H1 (cell line): ENCODE results near the gene CCDC195. TPM values are rescaled to one million over a fixed set of nuclear protein-coding genes. Genes with fewer than 3 reads are reported as not detected.

Experiments
- CTCF ChIA-PET: fragments of 300-600 bp; sonication (Branson Sonifier 250); formaldehyde crosslinking; loops from one replicate; lab custom pipeline; 2021; ENCODE audit not compliant: partially characterized antibody; lab: Charles Lee
- POLR2A ChIA-PET: fragments of 300-600 bp; sonication (Branson Sonifier 250); formaldehyde crosslinking; loops from one replicate; lab custom pipeline; 2021; ENCODE audit warnings: inconsistent platforms; ENCODE audit not compliant: partially characterized antibody; lab: Charles Lee
- DNase-seq, 2 experiments: peaks; one replicate each; pipeline versions ENCODE4 v3.0.0 to v3.0.0-alpha.2; 2010 to 2022; ENCODE audit warnings: low spot score in 2 of 2, low read depth in 1 of 2, mixed read lengths in 1 of 2
- FAIRE-seq: peaks from 2 replicates; lab custom pipeline; 2011; peaks lifted over from hg19 to GRCh38; lab: Jason Lieb, UNC
- H2AFZ ChIP-seq: 2 replicates; pipeline ENCODE4 v1.8.1; 2012; ENCODE audit warnings: low read length, inconsistent platforms
- H2AK5ac ChIP-seq: 2 replicates; pipeline ENCODE4 v1.6.1; 2013; ENCODE audit warnings: low read depth, low read length
- H2BK120ac ChIP-seq: replicated peaks from 2 replicates; pipeline ENCODE3; 2013; ENCODE audit warnings: low read depth, low read length, inconsistent platforms
- H2BK12ac ChIP-seq: 2 replicates; pipeline ENCODE4 v1.6.1; 2013; ENCODE audit warnings: low read depth, low read length
- H2BK15ac ChIP-seq: 2 replicates; pipeline ENCODE4 v1.6.1; 2013; ENCODE audit warnings: low read length
- H2BK20ac ChIP-seq: 2 replicates; pipeline ENCODE4 v1.6.1; 2013; ENCODE audit warnings: low read length
- H2BK5ac ChIP-seq: 2 replicates; pipeline ENCODE4 v1.6.1; 2013; ENCODE audit warnings: low read depth, low read length
- H3K14ac ChIP-seq: 2 replicates; pipeline ENCODE4 v1.6.1; 2013; ENCODE audit warnings: inconsistent platforms; ENCODE audit not compliant: insufficient read length
- H3K18ac ChIP-seq: 2 replicates; pipeline ENCODE4 v1.6.1; 2013; ENCODE audit warnings: low read length; ENCODE audit errors: extremely low read depth
- H3K23ac ChIP-seq: 2 replicates; pipeline ENCODE4 v1.6.1; 2013; ENCODE audit warnings: inconsistent platforms; ENCODE audit not compliant: insufficient read length
- H3K23me2 ChIP-seq: 2 replicates; pipeline ENCODE4 v1.6.1; 2013; ENCODE audit warnings: low read depth, low read length
- H3K27ac ChIP-seq: 2 replicates; pipeline ENCODE4 v1.6.1; 2011; ENCODE audit warnings: low read depth, low read length, inconsistent platforms
- H3K27me3 ChIP-seq, 4 experiments: replicated peaks in 1 of 4; 1 replicate in 1 of 4; 2 replicates in 3 of 4; pipeline versions ENCODE4 v1.6.1 to v1.8.1; 2011 to 2013; ENCODE audit warnings: low read length in 3 of 4, mild to moderate bottlenecking in 3 of 4, inconsistent platforms in 2 of 4, mixed read lengths in 2 of 4, moderate library complexity in 1 of 4; ENCODE audit not compliant: control insufficient read depth in 3 of 4, insufficient read depth in 3 of 4; ENCODE audit errors: extremely low read depth in 1 of 4
- H3K36me3 ChIP-seq, 4 experiments: 2 replicates each; pipeline versions ENCODE4 v1.6.1 to v1.8.1; 2011 to 2013; ENCODE audit warnings: mild to moderate bottlenecking in 4 of 4, low read length in 3 of 4, moderate library complexity in 2 of 4, control low read depth in 1 of 4, inconsistent platforms in 1 of 4; ENCODE audit not compliant: insufficient read depth in 4 of 4, control insufficient read depth in 2 of 4
- H3K4ac ChIP-seq: replicated peaks from 2 replicates; pipeline ENCODE3; 2013; ENCODE audit warnings: low read length, low read depth, mixed read lengths, inconsistent platforms; ENCODE audit not compliant: insufficient read length
- H3K4me1 ChIP-seq, 4 experiments: replicated peaks in 1 of 4; 1 replicate in 1 of 4; 2 replicates in 3 of 4; pipeline versions ENCODE4 v1.6.1 to v1.8.1; 2011 to 2013; ENCODE audit warnings: low read length in 3 of 4, inconsistent platforms in 2 of 4, mixed read lengths in 1 of 4; ENCODE audit not compliant: insufficient read depth in 4 of 4, control insufficient read depth in 3 of 4
- H3K4me2 ChIP-seq, 2 experiments: 2 replicates each; pipeline versions ENCODE4 v1.6.1 to v1.8.1; 2011 to 2013; ENCODE audit warnings: low read depth in 2 of 2, low read length in 2 of 2, control low read depth in 1 of 2, inconsistent platforms in 1 of 2, mild to moderate bottlenecking in 1 of 2; ENCODE audit not compliant: insufficient read depth in 1 of 2
- H3K4me3 ChIP-seq, 4 experiments: fragments of 200-600, 300-600 bp in 1 of 4; sonication (generic), shearing (Covaris generic), sonication (Bioruptor Twin) in 1 of 4; 2 replicates each; pipeline versions ENCODE4 v1.5.1 to v1.8.1; 2011 to 2016; ENCODE audit warnings: low read length in 4 of 4, low read depth in 3 of 4, control low read depth in 2 of 4, inconsistent platforms in 2 of 4, mild to moderate bottlenecking in 2 of 4, mixed read lengths in 1 of 4, moderate library complexity in 1 of 4; ENCODE audit not compliant: insufficient read depth in 2 of 4; ENCODE audit errors: extremely low read depth in 1 of 4
- H3K56ac ChIP-seq: replicated peaks from 2 replicates; pipeline ENCODE3; 2013; ENCODE audit warnings: low read depth, mild to moderate bottlenecking, mixed read lengths, low read length, inconsistent platforms; ENCODE audit not compliant: insufficient read length
- H3K79me1 ChIP-seq: 2 replicates; pipeline ENCODE4 v1.6.1; 2013; ENCODE audit warnings: low read depth, low read length, control low read depth
- H3K79me2 ChIP-seq, 2 experiments: 2 replicates each; pipeline versions ENCODE4 v1.6.1 to v1.8.1; 2012 to 2013; ENCODE audit warnings: low read length in 2 of 2, mild to moderate bottlenecking in 2 of 2, inconsistent platforms in 1 of 2; ENCODE audit not compliant: insufficient read depth in 2 of 2, control insufficient read depth in 1 of 2
- H3K9ac ChIP-seq, 4 experiments: replicated peaks in 1 of 4; 1 replicate in 1 of 4; 2 replicates in 3 of 4; pipeline versions ENCODE4 v1.6.1 to v1.8.1; 2011 to 2013; ENCODE audit warnings: low read depth in 3 of 4, low read length in 3 of 4, control low read depth in 2 of 4, mild to moderate bottlenecking in 2 of 4, moderate library complexity in 2 of 4, inconsistent platforms in 1 of 4; ENCODE audit errors: extremely low read depth in 1 of 4
- H3K9me3 ChIP-seq, 2 experiments: 2 replicates each; pipeline versions ENCODE4 v1.6.1 to v1.8.1; 2012 to 2013; ENCODE audit warnings: mild to moderate bottlenecking in 2 of 2, moderate library complexity in 2 of 2, control low read depth in 1 of 2, inconsistent platforms in 1 of 2, low read depth in 1 of 2, low read length in 1 of 2, mixed read lengths in 1 of 2; ENCODE audit not compliant: insufficient read depth in 2 of 2
- H4K20me1 ChIP-seq, 2 experiments: replicated peaks in 1 of 2; 2 replicates each; pipeline versions ENCODE3 to v1.8.1; 2011 to 2013; ENCODE audit warnings: inconsistent platforms in 2 of 2, low read length in 2 of 2, mild to moderate bottlenecking in 1 of 2; ENCODE audit not compliant: insufficient read depth in 2 of 2, control insufficient read depth in 1 of 2
- H4K5ac ChIP-seq: 2 replicates; pipeline ENCODE4 v1.6.1; 2013; ENCODE audit warnings: low read length, low read depth, mixed read lengths, inconsistent platforms; ENCODE audit not compliant: insufficient read length
- H4K8ac ChIP-seq: 2 replicates; pipeline ENCODE4 v1.8.0; 2013; ENCODE audit warnings: mild to moderate bottlenecking, moderate library complexity, low read length, inconsistent platforms; ENCODE audit not compliant: insufficient read depth; ENCODE audit errors: extremely low read depth
- H4K91ac ChIP-seq: replicated peaks from 2 replicates; pipeline ENCODE3; 2013; ENCODE audit warnings: low read length, mixed read lengths, inconsistent platforms; ENCODE audit not compliant: insufficient read length
- CBX5 ChIP-seq: fragments of 300-800, 300-1000 bp; sonication (generic); IDR thresholded peaks from 2 replicates; pipeline ENCODE4 v1.7.1; 2016; ENCODE audit warnings: antibody characterized with exemption, low read length, low read depth
- JUND ChIP-seq: IDR thresholded peaks from 2 replicates; pipeline ENCODE4 v1.6.1; 2011; ENCODE audit warnings: mild to moderate bottlenecking, improper control_type of control experiment, low read length
- KDM1A ChIP-seq: fragments of 200-600, 300-600 bp; sonication (generic); IDR thresholded peaks from 2 replicates; pipeline ENCODE4 v1.7.1; 2016; ENCODE audit warnings: mild to moderate bottlenecking, low read length, borderline replicate concordance
- SRF ChIP-seq: IDR thresholded peaks from 2 replicates; pipeline ENCODE4 v1.6.1; 2011; ENCODE audit warnings: mild to moderate bottlenecking, low read depth, low read length, moderate library complexity
- WGBS, 2 experiments: shearing (Covaris generic) in 1 of 2; methylation state at CpG; one replicate each; pipeline versions ENCODE4 v1.1.6 to v1.1.7; 2013 to 2015; ENCODE audit warnings: low lambda C conversion rate in 2 of 2, mixed read lengths in 2 of 2, inconsistent platforms in 1 of 2, low coverage in 1 of 2, missing lambda C conversion rate in 1 of 2; ENCODE audit not compliant: insufficient replicate concordance in 2 of 2, insufficient coverage in 1 of 2, insufficient read length in 1 of 2; ENCODE audit errors: extremely low coverage in 1 of 2, missing lambda C conversion rate in 1 of 2; 5-methylcytosine and 5-hydroxymethylcytosine counted together
- polyA plus RNA-seq, 7 experiments: library from polyadenylated mRNA; depleted of rRNA in 3 of 7; stranded (reverse) in 5 of 7; unstranded in 2 of 7; fragments of >200 nt in 5 of 7; fragments of 200-250 nt in 2 of 7; gene quantifications; 1 replicate in 5 of 7; 2 replicates in 1 of 7; 4 replicates in 1 of 7; pipeline versions ENCODE4 v1.2.1 to v1.2.3, GENCODE V29; 2011 to 2013; ENCODE audit warnings: missing spikeins in 2 of 7, mixed read lengths in 2 of 7
- total RNA-seq: library from RNA; stranded (reverse); fragmentation: NEBNext Ultra II Directional; extraction: Animal tissue kit (Norgen Biotek cat#: 25700); gene quantifications from 2 replicates; pipeline ENCODE4 v1.2.1, GENCODE V29; 2021
- TF ChIP-seq, protein P1 (sequence below): IDR thresholded peaks from 2 replicates; pipeline ENCODE4 v1.6.1; 2012; ENCODE audit warnings: low read length, inconsistent platforms

The CCDC195 gene
- total and polyA plus RNA-seq, 2 of the 8 experiments (the other 6 are each of a cell fraction or from before 2014, with no cell fraction given), result not detected

DNA sequence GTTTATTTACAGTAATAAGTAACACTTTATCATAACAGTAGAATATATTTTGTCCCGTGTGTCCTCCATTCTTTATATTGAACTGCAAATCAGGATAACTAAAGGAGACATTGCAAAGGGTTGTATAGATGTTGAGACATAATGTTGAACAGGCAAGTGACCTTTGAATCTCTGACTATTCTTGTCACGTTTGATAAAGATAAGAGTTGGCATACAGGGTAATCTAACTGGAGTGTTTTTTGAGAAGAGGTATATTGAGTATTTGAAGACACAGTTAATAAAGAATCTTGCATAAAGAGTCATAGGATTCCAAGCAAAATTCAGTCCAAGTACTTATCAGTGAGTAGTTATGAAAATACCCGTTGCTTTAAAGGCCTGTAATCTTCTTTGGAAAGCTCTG, 21.7 kb downstream of the CCDC195 start:
- H3K4me3 ChIP-seq, result no peak overlapping the region
- H3K36me3 ChIP-seq, result no peaks in the 10 kb centered on the region; a peak in 1 of 8 replicates
- no peak overlapping the region for H2BK120ac ChIP-seq
- no peak overlapping the region for H2AK5ac ChIP-seq
- no peak overlapping the region for H3K56ac ChIP-seq
- no peak overlapping the region for H3K14ac ChIP-seq
- H3K18ac ChIP-seq, result no peak overlapping the region
- H2BK5ac ChIP-seq, result no peak overlapping the region
- H3K27ac ChIP-seq, result no peak overlapping the region
- no peak overlapping the region for H4K91ac ChIP-seq
- H4K8ac ChIP-seq, result no peak overlapping the region
- DNase-seq (no peak), FAIRE-seq (no peak)
- CTCF ChIA-PET, result no interaction called here
- H3K79me1 ChIP-seq, result no peaks in the 10 kb centered on the region
- H2AFZ ChIP-seq, result no peak overlapping the region
- H3K4ac ChIP-seq, result no peak overlapping the region
- no peak overlapping the region for H2BK20ac ChIP-seq
- H4K5ac ChIP-seq, result no peak overlapping the region
- H3K79me2 ChIP-seq, result no peaks in the 10 kb centered on the region
- no peak overlapping the region for H2BK15ac ChIP-seq
- H2BK12ac ChIP-seq, result no peak overlapping the region
- no peak overlapping the region for H3K9ac ChIP-seq
- no peaks in the 10 kb centered on the region for H3K9me3 ChIP-seq
- H3K23ac ChIP-seq, result no peak overlapping the region
- no peaks in the 10 kb centered on the region for H3K4me1 ChIP-seq
- H4K20me1 ChIP-seq, result no peaks in the 10 kb centered on the region
- H3K27me3 ChIP-seq, result peaks cover 0 to 1% (median 0%) of the 10 kb centered on the region in 4 experiments; a peak in 1 of 7 replicates
- POLR2A ChIA-PET, result no interaction called here
- no peaks in the 10 kb centered on the region for H3K23me2 ChIP-seq
- no peak overlapping the region for H3K4me2 ChIP-seq
- WGBS, 2 experiments, result 96% methylated on average over 3 of the region's 3 CpGs; no CpG with 5 or more reads in 1 of the 2 experiments
- TF ChIP-seq CBX5, result no peak
- TF ChIP-seq JUND, result no peak
- TF ChIP-seq, protein P1, sequence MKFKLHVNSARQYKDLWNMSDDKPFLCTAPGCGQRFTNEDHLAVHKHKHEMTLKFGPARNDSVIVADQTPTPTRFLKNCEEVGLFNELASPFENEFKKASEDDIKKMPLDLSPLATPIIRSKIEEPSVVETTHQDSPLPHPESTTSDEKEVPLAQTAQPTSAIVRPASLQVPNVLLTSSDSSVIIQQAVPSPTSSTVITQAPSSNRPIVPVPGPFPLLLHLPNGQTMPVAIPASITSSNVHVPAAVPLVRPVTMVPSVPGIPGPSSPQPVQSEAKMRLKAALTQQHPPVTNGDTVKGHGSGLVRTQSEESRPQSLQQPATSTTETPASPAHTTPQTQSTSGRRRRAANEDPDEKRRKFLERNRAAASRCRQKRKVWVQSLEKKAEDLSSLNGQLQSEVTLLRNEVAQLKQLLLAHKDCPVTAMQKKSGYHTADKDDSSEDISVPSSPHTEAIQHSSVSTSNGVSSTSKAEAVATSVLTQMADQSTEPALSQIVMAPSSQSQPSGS, result no peak
- TF ChIP-seq KDM1A, result no peak
- no peak for TF ChIP-seq SRF
- TF ChIP-seq, all 59 proteins: peak for 0
